ENCODE data around the gene ELL2. TPM values are rescaled to one million over a fixed set of nuclear protein-coding genes. Genes with fewer than 3 reads are reported as not detected.

Gene ELL2
- total and polyA plus RNA-seq, 9 of the 15 experiments (the other 6 are each of a cell fraction or from before 2014, with no cell fraction given) = 4.3 to 18.3 (median 14.5) TPM

GRCh38 chr5:95886340-95887044 is 75.2 kb downstream of the ELL2 start:
- Histone ChIP-seq H3K4me2 (ENCODE audit: insufficient read depth, low read length) (no peak overlapping the region), H3K4me3 (no peak overlapping the region), H3K9me3 (replicated peaks; ENCODE audit: control insufficient read depth, insufficient read depth, low read depth, low read length) (no peaks in the 10 kb centered on the region), H3K36me3 (ENCODE audit: control insufficient read depth, insufficient read depth, low read length) (peaks cover 12% of the 10 kb centered on the region; the same call in 2 of the 3 replicates), H3K9ac (ENCODE audit: insufficient read depth in 1 of 2, low read depth in 2 of 2, low read length in 2 of 2) (no peak overlapping the region), H4K20me1 (replicated peaks; ENCODE audit: control insufficient read depth, insufficient read depth, low read length) (peaks cover 6% of the 10 kb centered on the region), H3K27me3 (ENCODE audit: control insufficient read depth in 2 of 2, insufficient read depth in 2 of 2, low read length in 2 of 2) (0 out of 5 replicates have a peak, but pooled peaks cover 0 to 4% of the 10 kb centered on the region in 2 experiments), H2AFZ (ENCODE audit: low read depth, low read length) (no peak overlapping the region), H3K9me1 (ENCODE audit: control insufficient read depth, insufficient read depth, low read length) (no peaks in the 10 kb centered on the region), H3K4me1 (replicated peaks in 1 of 2; ENCODE audit: control insufficient read depth in 2 of 2, insufficient read depth in 2 of 2, low read length in 2 of 2) (peaks cover 0 to 17% of the 10 kb centered on the region in 2 experiments; a peak in 2 of 5 replicates), H3K27ac (ENCODE audit: extremely low read depth, low read depth, low read length) (no peak overlapping the region), H3K79me2 (ENCODE audit: control insufficient read depth, insufficient read depth, low read length) (no peaks in the 10 kb centered on the region)
- DNase-seq (ENCODE audit: extremely low read depth in 1 of 4, low spot score in 3 of 4) = no peak
- POLR2A ChIA-PET = interaction anchor here (0.6 kb wide), 1 partner anchor 14 kb away, joined by 3 read pairs; no protein-coding TSS in a partner anchor
- TF ChIP-seq TSHZ1 (CRISPR knock-in tag; IDR thresholded peaks at IDR 0.05) (no peak), ZNF134 (CRISPR knock-in tag; conservative IDR thresholded peaks at IDR 0.05) (no peak), SMC3 (conservative IDR thresholded peaks at IDR 0.05; ENCODE audit: insufficient read depth, low read depth, low read length) (no peak), CEBPB (tag; IDR thresholded peaks at IDR 0.05) (no peak)
- FAIRE-seq = no peak
- intact Hi-C loops (cut with micrococcal nuclease) = no loop called here
- in situ Hi-C loops (cut with MboI) = no loop called here
- no peak for ATAC-seq
- CTCF ChIA-PET (ENCODE audit: low intra/inter-chr PET ratio) = no interaction called here
- BruUV-seq (replicated peaks) = no TSS peak
- WGBS (ENCODE audit: insufficient coverage, low coverage, missing lambda C conversion rate) = 100% methylated on average over 1 of the region's 1 CpG

Data from K562 (cell line).